OCI-LY1 (cell line): Measurements from ENCODE around the gene PTPN22.

Source experiments
- EZH2 ChIP-seq: fragments of 200-600 bp; sonication (generic), shearing (Covaris generic); IDR thresholded peaks from 2 replicates; pipeline ENCODE4 v1.8.0; 2017; ENCODE audit warnings: borderline replicate concordance, mixed run types, mild to moderate bottlenecking, antibody characterized with exemption, low read length, moderate library complexity, mixed read lengths
- TF ChIP-seq, protein P1 (sequence below): fragments of 200-600 bp; sonication (generic), shearing (Covaris generic); IDR thresholded peaks from 2 replicates; pipeline ENCODE4 v1.5.1; 2017; ENCODE audit warnings: mild to moderate bottlenecking, antibody characterized with exemption, low read length, moderate library complexity, mixed read lengths

DNA sequence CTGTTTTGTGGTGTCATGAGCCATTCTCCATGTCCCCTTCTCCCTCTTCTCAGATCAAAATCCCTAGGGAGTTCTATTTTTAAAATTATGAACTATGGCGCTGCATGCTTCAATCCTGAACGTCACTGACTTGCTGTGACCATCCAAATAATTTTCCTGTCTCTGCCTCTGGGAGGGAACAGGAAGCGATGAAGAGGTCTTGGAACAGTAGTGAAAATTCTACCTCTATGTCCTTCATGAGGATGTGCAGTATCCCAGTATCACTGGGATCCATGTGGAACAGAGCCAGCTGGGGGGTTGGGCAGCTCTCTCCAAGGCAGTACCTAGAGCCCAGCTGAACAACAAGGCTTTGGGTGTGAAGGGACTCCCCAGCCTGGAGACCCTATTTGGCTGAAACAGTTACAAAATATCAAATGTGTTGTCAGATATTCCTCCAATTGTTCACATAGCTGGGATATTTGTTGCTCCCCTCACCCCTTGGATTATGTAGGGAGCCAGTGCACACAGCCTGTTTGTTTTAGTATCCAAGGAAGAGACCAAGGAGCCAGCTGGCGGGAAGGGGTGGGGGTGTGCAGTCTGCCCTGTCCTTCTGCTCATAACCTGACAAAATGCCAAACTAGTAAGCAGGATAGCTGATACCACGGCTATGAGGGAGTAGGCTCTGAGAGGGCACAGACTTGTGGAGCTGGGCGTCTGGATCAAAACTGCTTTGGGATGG lies 41.2 kb upstream of the PTPN22 start:
- TF ChIP-seq EZH2 = no peak
- TF ChIP-seq, protein P1, sequence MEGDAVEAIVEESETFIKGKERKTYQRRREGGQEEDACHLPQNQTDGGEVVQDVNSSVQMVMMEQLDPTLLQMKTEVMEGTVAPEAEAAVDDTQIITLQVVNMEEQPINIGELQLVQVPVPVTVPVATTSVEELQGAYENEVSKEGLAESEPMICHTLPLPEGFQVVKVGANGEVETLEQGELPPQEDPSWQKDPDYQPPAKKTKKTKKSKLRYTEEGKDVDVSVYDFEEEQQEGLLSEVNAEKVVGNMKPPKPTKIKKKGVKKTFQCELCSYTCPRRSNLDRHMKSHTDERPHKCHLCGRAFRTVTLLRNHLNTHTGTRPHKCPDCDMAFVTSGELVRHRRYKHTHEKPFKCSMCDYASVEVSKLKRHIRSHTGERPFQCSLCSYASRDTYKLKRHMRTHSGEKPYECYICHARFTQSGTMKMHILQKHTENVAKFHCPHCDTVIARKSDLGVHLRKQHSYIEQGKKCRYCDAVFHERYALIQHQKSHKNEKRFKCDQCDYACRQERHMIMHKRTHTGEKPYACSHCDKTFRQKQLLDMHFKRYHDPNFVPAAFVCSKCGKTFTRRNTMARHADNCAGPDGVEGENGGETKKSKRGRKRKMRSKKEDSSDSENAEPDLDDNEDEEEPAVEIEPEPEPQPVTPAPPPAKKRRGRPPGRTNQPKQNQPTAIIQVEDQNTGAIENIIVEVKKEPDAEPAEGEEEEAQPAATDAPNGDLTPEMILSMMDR = no peak
